GM12865 (cell line): ENCODE results near the gene POLR2I.

Source experiments
- DNase-seq: peaks from one replicate; pipeline ENCODE4 v3.0.0; 2010; ENCODE audit warnings: low read depth
- H3K4me3 ChIP-seq: 2 replicates; pipeline ENCODE4 v1.5.1; 2011; ENCODE audit warnings: mild to moderate bottlenecking, low read depth, low read length, control low read depth
- TF ChIP-seq, protein P1 (sequence below): IDR thresholded peaks from 2 replicates; pipeline ENCODE4 v1.5.1; 2011; ENCODE audit warnings: low read length, control low read depth, low read depth, inconsistent platforms; ENCODE audit not compliant: insufficient read depth; ENCODE audit errors: missing control alignments

The POLR2I gene

DNA sequence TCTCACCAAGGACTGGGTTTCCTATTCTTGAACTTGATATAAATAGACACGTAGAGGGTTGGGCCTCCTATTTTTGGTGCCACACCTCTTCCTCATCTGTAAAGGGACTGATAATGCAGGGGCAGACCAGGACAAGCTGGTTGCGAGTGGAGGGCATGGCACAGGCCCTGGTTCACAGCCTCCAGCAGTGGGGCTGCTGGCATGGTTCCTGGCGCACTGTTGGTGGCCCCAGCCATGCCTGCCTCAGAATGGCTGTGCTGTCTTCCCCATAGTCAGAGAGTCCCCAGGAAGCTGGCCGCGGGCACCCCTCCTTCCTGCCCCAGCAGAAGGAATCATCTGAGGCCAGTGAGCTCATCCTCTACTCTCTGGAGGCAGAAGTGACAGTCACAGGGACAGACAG is 14.2 kb downstream of the POLR2I start:
- TF ChIP-seq, protein P1, sequence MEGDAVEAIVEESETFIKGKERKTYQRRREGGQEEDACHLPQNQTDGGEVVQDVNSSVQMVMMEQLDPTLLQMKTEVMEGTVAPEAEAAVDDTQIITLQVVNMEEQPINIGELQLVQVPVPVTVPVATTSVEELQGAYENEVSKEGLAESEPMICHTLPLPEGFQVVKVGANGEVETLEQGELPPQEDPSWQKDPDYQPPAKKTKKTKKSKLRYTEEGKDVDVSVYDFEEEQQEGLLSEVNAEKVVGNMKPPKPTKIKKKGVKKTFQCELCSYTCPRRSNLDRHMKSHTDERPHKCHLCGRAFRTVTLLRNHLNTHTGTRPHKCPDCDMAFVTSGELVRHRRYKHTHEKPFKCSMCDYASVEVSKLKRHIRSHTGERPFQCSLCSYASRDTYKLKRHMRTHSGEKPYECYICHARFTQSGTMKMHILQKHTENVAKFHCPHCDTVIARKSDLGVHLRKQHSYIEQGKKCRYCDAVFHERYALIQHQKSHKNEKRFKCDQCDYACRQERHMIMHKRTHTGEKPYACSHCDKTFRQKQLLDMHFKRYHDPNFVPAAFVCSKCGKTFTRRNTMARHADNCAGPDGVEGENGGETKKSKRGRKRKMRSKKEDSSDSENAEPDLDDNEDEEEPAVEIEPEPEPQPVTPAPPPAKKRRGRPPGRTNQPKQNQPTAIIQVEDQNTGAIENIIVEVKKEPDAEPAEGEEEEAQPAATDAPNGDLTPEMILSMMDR = no peak
- no peak overlapping the region for H3K4me3 ChIP-seq
- DNase-seq = no peak

DNA sequence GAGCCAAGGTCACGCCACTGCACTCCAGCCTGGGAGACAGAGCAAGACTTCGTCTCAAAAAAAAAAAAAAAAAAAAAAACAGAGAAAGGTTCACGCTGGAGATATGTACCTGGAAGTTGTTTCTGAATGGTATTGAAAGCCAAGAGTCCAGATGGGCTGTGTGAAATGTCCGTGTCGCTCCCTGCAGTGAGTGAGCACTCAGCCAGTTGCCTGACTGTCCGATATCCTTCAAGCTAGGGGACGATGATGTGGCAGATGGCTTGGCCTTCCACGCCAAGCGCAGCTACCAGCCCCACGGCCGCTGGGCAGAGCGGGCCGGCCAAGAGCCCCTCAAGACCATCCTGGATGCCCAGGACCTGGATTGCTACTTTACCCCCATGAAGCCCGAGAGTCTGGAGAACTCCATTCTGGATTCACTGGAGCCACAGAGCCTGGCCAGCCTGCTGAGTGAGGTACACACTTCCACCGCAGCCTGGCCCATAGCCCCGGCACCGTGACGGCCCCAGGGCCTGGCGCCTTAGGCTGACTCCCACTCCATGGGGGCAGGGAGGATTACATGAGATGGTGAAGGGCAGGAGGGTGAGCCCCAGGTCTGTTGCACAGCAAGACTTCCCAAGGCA is 15.4 kb downstream of the POLR2I start:
- DNase-seq = no peak
- TF ChIP-seq, protein P1 = no peak
- no peak overlapping the region for H3K4me3 ChIP-seq

DNA sequence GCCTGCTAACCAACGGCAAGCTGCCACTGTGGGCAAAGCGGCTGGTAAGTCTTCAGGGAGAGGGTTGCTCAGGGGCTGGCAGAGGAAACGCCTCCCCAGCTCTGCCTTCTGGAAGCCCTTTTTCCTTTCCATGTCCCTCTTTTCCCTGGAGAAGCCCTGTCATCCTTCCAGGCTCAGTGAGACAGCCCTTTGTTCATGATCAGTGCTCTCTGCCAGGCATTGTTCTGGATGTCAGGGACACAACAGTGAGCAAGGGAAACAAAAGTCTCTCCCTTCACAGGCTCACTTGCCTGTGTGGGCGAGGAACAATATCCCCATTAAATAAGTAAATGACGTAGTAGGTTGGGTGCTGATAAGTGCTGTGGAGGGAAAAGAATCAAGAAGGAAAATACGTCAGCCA is 17.6 kb downstream of the POLR2I start:
- TF ChIP-seq, protein P1 = no peak
- no peak overlapping the region for H3K4me3 ChIP-seq
- no peak for DNase-seq

DNA sequence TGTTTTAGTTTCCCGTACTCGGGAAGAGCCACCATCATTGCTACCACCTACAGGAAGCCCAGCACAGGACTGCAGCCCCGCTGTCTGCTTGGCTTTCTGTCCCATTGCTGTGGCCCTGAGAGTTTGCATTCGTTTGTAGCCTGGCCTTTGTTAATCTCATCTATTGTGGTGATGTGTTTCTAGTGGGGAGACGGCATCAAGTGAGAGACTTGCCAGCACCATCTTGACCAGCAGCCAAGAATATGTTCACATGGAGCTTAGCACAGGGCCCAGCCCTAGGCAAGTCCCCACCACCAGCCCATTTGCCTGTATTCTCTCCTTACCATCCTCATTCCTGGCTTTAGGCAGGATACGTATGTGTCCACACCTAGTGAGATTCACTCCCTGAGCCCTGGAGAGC is 21.0 kb downstream of the POLR2I start:
- no peak overlapping the region for H3K4me3 ChIP-seq
- TF ChIP-seq, protein P1 = no peak
- DNase-seq = no peak

DNA sequence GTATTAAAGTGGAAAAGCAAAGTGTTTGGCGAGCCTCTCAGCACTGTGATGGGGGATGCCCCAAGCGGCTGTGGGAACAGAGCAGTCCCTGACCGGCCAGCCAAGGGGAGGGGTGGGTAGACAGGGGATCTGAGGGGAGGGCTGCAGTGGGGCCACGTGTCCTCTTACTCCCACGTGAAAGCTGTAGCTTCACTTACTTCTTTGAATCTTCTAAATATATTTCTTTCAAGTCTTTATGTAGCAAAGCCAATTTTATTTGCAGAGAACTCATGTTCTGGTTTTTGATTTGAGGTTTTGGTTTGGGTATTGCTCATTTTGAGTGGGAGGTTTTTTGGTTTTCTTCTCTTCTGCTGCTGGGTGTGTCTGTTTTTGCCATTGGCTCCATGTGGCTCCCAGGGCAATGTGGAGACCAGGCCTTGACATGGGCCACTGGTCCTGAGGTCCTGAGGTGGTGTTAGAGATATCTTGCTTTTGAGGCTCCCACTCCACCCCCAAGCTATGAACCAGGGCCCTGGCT is 21.5 kb downstream of the POLR2I start:
- TF ChIP-seq, protein P1 = no peak
- DNase-seq = no peak
- no peak overlapping the region for H3K4me3 ChIP-seq

DNA sequence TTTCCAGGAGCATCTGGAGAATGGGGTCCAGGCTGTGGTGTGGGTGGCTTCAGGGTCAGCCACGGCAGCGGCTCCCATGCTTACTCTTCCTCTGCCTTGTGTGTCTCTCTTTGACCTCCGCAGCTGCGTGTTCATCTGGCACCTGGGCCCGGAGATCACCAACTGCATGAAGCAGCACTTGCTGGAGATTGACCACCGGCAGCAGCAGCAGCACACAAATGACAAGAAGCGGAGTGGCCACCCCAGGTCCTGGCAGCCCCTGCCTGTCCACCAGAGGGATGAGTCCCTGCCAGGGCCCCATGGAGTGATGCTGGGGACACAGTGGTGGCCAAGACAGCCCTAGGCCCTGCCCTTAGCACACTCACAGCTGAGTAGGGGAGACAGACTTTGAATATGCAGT is 22.1 kb downstream of the POLR2I start:
- DNase-seq = no peak
- TF ChIP-seq, protein P1 = no peak
- H3K4me3 ChIP-seq = no peak overlapping the region
